Loucy (cell line): Measurements from ENCODE around the gene NPY.

Experiments
- EZH2phosphoT487 ChIP-seq: fragments of 200-600 bp; IDR thresholded peaks from 2 replicates; pipeline ENCODE4 v1.6.1; 2018; ENCODE audit warnings: antibody characterized with exemption, mild to moderate bottlenecking, moderate library complexity, borderline replicate concordance
- TF ChIP-seq, protein P1 (sequence below): fragments of 200-600 bp; sonication (generic); conservative IDR thresholded peaks from 2 replicates; pipeline ENCODE4 v1.5.1; 2014; ENCODE audit warnings: mild to moderate bottlenecking, antibody characterized with exemption, low read length

DNA sequence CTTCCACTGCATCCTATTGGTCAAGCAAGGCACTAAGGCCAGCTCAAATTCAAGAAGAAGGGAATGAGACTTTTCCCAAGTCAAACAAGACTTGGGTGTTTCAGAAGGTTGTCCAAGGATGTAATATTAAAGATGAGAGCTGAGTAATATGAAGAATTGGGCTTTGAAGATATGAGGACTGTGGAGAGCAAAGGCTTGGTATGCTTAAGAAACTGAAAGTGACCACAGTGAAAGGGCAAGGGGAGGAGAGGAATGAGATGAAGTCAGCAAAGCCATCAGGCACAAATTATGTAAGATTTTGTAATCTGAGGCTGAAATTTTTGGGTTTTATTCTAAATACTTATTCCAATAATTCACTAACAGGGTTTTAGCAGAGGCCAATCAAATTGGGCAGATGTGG is 38.6 kb upstream of the NPY start:
- TF ChIP-seq, protein P1, sequence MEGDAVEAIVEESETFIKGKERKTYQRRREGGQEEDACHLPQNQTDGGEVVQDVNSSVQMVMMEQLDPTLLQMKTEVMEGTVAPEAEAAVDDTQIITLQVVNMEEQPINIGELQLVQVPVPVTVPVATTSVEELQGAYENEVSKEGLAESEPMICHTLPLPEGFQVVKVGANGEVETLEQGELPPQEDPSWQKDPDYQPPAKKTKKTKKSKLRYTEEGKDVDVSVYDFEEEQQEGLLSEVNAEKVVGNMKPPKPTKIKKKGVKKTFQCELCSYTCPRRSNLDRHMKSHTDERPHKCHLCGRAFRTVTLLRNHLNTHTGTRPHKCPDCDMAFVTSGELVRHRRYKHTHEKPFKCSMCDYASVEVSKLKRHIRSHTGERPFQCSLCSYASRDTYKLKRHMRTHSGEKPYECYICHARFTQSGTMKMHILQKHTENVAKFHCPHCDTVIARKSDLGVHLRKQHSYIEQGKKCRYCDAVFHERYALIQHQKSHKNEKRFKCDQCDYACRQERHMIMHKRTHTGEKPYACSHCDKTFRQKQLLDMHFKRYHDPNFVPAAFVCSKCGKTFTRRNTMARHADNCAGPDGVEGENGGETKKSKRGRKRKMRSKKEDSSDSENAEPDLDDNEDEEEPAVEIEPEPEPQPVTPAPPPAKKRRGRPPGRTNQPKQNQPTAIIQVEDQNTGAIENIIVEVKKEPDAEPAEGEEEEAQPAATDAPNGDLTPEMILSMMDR, result no peak
- no peak for TF ChIP-seq EZH2phosphoT487
